Measurements from ENCODE around the gene NDC80.

NDC80 gene

GRCh38 chr18:2549462-2549861 lies 21.9 kb upstream of the NDC80 start:
- Mint-ChIP-seq H3K9me3 (no peaks in the 10 kb centered on the region), H3K4me3 (no peak overlapping the region), H3K4me1 (no peaks in the 10 kb centered on the region), H3K27me3 (ENCODE audit: low read depth) (no peaks in the 10 kb centered on the region), H3K27ac (no peak overlapping the region), H3K36me3 (ENCODE audit: low read depth) (peaks cover 13% of the 10 kb centered on the region)
- no peak for TF ChIP-seq CTCF (IDR thresholded peaks at IDR 0.05; ENCODE audit: unreplicated experiment in 3 of 3)

GRCh38 chr18:2551425-2551824 lies 19.9 kb upstream of the NDC80 start:
- Mint-ChIP-seq H3K9me3 (no peaks in the 10 kb centered on the region), H3K4me1 (no peaks in the 10 kb centered on the region), H3K4me3 (no peak overlapping the region), H3K27ac (no peak overlapping the region), H3K27me3 (ENCODE audit: low read depth) (no peaks in the 10 kb centered on the region), H3K36me3 (ENCODE audit: low read depth) (peaks cover 13% of the 10 kb centered on the region)
- no peak for TF ChIP-seq CTCF (IDR thresholded peaks at IDR 0.05; ENCODE audit: unreplicated experiment in 3 of 3)

GRCh38 chr18:2554696-2555095 lies 16.7 kb upstream of the NDC80 start:
- no peaks in the 10 kb centered on the region for H3K9me3 Mint-ChIP-seq
- no peaks in the 10 kb centered on the region for H3K27me3 Mint-ChIP-seq (ENCODE audit: low read depth)
- H3K27ac Mint-ChIP-seq = no peak overlapping the region
- no peak overlapping the region for H3K4me3 Mint-ChIP-seq
- H3K4me1 Mint-ChIP-seq = no peaks in the 10 kb centered on the region
- no peak for TF ChIP-seq CTCF (IDR thresholded peaks at IDR 0.05; ENCODE audit: unreplicated experiment in 3 of 3)
- peaks cover 13% of the 10 kb centered on the region for H3K36me3 Mint-ChIP-seq (ENCODE audit: low read depth)

GRCh38 chr18:2555895-2556294 lies 15.5 kb upstream of the NDC80 start:
- H3K27ac Mint-ChIP-seq = no peak overlapping the region
- H3K27me3 Mint-ChIP-seq (ENCODE audit: low read depth) = no peaks in the 10 kb centered on the region
- no peaks in the 10 kb centered on the region for H3K4me1 Mint-ChIP-seq
- H3K36me3 Mint-ChIP-seq (ENCODE audit: low read depth) = peaks cover 6% of the 10 kb centered on the region
- no peaks in the 10 kb centered on the region for H3K9me3 Mint-ChIP-seq
- TF ChIP-seq CTCF (IDR thresholded peaks at IDR 0.05; ENCODE audit: unreplicated experiment in 3 of 3) = no peak
- no peak overlapping the region for H3K4me3 Mint-ChIP-seq

- H3K4me3 Mint-ChIP-seq = no peak overlapping the region
- H3K4me1 Mint-ChIP-seq = no peaks in the 10 kb centered on the region
- peaks cover 8% of the 10 kb centered on the region for H3K36me3 Mint-ChIP-seq (ENCODE audit: low read depth)
- TF ChIP-seq CTCF (IDR thresholded peaks at IDR 0.05; ENCODE audit: unreplicated experiment in 3 of 3) = no peak
- no peaks in the 10 kb centered on the region for H3K9me3 Mint-ChIP-seq
- no peak overlapping the region for H3K27ac Mint-ChIP-seq
- no peaks in the 10 kb centered on the region for H3K27me3 Mint-ChIP-seq (ENCODE audit: low read depth)
These were observed 13.8 kb upstream of the NDC80 start for GRCh38 chr18:2557536-2557935.

- TF ChIP-seq CTCF (IDR thresholded peaks at IDR 0.05; ENCODE audit: unreplicated experiment in 3 of 3) = no peak
- Mint-ChIP-seq H3K27ac (no peak overlapping the region), H3K36me3 (ENCODE audit: low read depth) (peaks cover 14% of the 10 kb centered on the region), H3K4me1 (no peaks in the 10 kb centered on the region), H3K27me3 (ENCODE audit: low read depth) (no peaks in the 10 kb centered on the region), H3K4me3 (no peak overlapping the region), H3K9me3 (no peaks in the 10 kb centered on the region)
These were observed 12.1 kb upstream of the NDC80 start for GRCh38 chr18:2559249-2559648.

Measured in nephron (organoid).